Caki2 (cell line): ENCODE data around the gene FANCD2. TPM values are rescaled to one million over a fixed set of nuclear protein-coding genes. Genes with fewer than 3 reads are reported as not detected.
"Not testable (repeated sequence)": the region's sequence is repeated elsewhere in the genome, so short reads cannot be mapped to it uniquely, and the experiment has no call there.

ENCODE experiments used
- DNase-seq: peaks from one replicate; pipeline ENCODE4 v3.0.0-alpha.2; 2015; ENCODE audit warnings: low read depth
- in situ Hi-C: cut with HindIII; loops from 2 replicates; pipeline ENCODE4 v1.10.0; 2016; ENCODE audit warnings: low sequenced_read_pairs, low pct_unique_long_range_greater_than_20kb, mixed read lengths
- total RNA-seq: library from RNA; depleted of rRNA; stranded (reverse); fragments of >200 nt; shearing (Covaris generic); gene quantifications from 2 replicates; pipeline ENCODE4 v1.2.3, GENCODE V29; 2014; ENCODE audit warnings: low replicate concordance; rRNA removed

Gene FANCD2
- total RNA-seq, result 13.6 and 30.9 TPM in 2 replicates

- in situ Hi-C loops, result no loop called here
- DNase-seq, result peak; percentile 75
These were observed at the start of gene FANCD2 for GRCh38 chr3:10026084-10026890. Gene FANCD2, plus strand, starts transcription at chr3:10026437. Its CDS starts 2,221 bp downstream, at chr3:10028658.

DNA sequence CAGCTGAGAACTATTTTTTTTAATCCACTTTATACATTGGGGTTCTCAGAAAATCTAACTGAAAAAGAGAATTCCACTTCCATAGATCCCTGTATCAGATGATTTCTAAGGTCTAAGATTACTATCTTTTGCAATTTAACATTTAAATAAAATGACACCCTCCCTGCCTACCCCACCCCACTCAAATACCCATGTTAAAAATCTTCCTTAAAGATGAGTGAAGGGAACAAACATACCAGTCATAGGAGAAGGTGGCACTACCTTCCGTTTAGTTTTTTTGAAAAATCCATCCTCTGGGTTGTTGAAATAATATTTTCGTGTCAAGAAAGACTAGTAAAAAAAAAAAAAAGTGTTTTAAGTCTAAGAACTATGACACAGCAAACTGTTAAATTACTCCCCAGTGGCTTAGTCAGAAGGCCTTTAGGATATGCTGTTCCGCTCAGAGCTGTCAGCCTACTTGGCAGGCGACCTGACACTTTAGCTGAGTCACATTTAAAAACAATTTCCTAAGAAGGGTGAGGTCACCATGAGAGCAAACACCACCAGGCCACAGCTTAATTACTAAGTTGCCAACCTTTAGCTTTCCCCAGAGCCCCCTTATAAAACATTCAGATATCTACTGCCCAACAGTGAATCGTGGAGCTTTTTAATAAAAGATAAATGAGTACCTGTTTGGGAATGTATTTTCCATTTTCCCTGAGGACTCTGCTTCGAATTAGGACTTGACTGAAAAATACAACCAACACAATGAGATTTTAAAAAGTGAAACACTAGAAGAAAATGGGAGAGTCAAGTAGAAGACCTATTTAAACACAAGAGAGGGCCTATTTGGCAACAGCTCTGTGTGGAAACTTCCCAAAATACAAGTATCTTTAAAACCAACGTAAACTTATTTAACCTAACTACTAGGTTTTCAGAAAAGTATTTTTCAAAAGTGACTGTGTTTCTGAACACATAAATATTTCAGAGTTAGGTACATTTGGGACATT lies 49.2 kb upstream of the FANCD2 start:
- DNase-seq, result peak; percentile 83
- in situ Hi-C loops, result no loop called here

GRCh38 chr3:9978710-9979305 lies 47.4 kb upstream of the FANCD2 start:
- DNase-seq, result no peak
- in situ Hi-C loops, result no loop called here

GRCh38 chr3:9980251-9980650 lies 46.0 kb upstream of the FANCD2 start:
- in situ Hi-C loops, result no loop called here
- DNase-seq, result no peak

GRCh38 chr3:9986230-9986725 lies 40.0 kb upstream of the FANCD2 start:
- DNase-seq, result no peak

DNA sequence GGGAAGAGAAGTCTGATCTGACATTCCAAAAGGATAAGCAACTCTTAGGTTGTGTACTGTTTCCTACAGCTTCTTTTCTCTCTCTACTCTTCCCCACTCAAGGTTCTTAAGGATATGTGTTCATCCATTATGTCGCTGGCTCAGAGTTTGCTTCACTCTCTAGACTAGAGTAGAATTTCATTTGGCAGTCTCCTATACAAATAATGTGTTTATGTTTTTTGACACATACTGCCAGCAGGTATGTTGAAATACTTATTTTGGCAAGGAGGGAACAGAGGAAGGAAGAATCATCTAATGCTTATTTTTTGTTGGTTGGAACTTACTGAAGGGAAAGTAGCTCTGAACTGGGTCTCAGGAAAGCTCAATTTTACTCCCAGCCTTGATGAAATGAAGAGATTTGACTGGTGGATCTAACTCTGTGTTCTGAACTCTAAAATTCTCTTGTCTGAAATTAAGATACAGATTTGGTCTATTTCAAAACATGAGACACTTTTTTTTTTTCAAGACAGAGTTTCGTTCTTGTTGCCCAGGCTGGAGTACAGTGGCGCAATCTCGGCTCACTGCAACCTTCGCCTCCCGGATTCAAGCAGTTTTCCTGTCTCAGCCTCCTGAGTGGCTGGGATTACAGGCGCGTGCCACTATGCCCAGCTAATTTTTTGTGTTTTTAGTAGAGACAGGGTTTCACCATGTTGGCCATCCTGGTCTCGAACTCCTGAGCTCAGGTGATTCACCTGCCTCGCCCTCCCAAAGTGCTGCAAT lies 32.0 kb upstream of the FANCD2 start:
- in situ Hi-C loops, result no loop called here
- no peak for DNase-seq

More at GRCh38 chr3:9986230-9986725, 40.0 kb upstream of the FANCD2 start:
- in situ Hi-C loops, result no loop called here

GRCh38 chr3:10000686-10001085 lies 25.6 kb upstream of the FANCD2 start:
- no peak for DNase-seq
- in situ Hi-C loops, result no loop called here

GRCh38 chr3:10002951-10003350 lies 23.3 kb upstream of the FANCD2 start:
- no peak for DNase-seq
- in situ Hi-C loops, result no loop called here

DNA sequence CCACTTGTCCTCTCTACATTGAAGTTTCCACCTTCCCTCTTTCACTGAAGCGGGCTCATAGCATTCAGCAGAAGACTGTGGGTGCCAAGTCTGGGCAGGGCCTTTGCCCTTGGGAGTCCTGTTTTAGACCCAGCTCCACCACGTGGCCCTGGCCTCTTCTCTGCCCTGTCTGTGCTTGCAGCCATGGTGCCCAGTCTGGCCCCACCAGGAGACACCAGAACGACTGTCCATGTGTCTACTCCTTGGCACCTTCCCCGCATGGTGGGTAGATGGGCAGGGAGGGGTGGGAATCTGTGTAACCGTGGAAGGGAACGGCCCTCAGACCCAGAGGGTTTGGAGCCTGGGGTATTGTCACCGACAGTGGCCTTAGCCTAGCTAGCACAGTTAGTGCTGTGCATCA lies 21.7 kb upstream of the FANCD2 start:
- DNase-seq, result no peak
- in situ Hi-C loops, result no loop called here

GRCh38 chr3:10004960-10005564 lies 21.2 kb upstream of the FANCD2 start:
- in situ Hi-C loops, result no loop called here
- no peak for DNase-seq

- in situ Hi-C loops, result no loop called here
- no peak for DNase-seq
These were observed 20.0 kb upstream of the FANCD2 start for GRCh38 chr3:10006048-10006761.

DNA sequence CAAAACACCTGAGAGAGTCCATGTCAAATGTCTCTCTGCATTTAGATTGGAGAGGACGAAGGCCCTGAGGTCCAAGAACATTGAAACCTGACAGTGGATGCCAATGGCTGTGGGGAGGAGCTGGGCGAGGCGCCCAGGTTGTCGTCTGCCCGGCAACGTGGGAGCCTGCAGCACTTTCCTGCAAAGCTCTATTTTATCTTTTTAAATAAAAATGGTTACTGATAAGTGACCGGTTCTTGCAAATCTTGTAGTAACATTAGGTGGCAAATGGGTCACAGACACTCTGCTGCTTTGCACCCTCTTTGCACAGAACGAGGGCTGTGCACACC lies 19.5 kb upstream of the FANCD2 start:
- DNase-seq, result no peak
- in situ Hi-C loops, result no loop called here

- in situ Hi-C loops, result no loop called here
- DNase-seq, result no peak
These were observed 19.0 kb upstream of the FANCD2 start for GRCh38 chr3:10007126-10007782.

GRCh38 chr3:10008216-10008587 lies 18.0 kb upstream of the FANCD2 start:
- DNase-seq, in situ Hi-C loops: not testable (repeated sequence)

- in situ Hi-C loops, result no loop called here
- peak; percentile 52 for DNase-seq
These were observed 17.5 kb upstream of the FANCD2 start for GRCh38 chr3:10008588-10009344.

- in situ Hi-C loops, result no loop called here
- DNase-seq, result peak; percentile 15
These were observed 15.8 kb upstream of the FANCD2 start for GRCh38 chr3:10010421-10010877.
